OCI-LY7 (cell line): ENCODE data around the gene SUCNR1. TPM values are rescaled to one million over a fixed set of nuclear protein-coding genes. Genes with fewer than 3 reads are reported as not detected.

Experiments used
- BruUV-seq: library from RNA; stranded (reverse); fragments of 400-500 nt; replicated peaks from 2 replicates; lab custom pipeline; 2021; lab: Mats Ljungman, UMichigan
- CTCF ChIA-PET: fragments of 300-600 bp; sonication (Branson Sonifier 250); formaldehyde crosslinking; loops from one replicate; lab custom pipeline; 2022; ENCODE audit warnings: antibody characterized with exemption; ENCODE audit not compliant: unreplicated experiment; lab: Charles Lee
- POLR2A ChIA-PET: fragments of 300-600 bp; sonication (Branson Sonifier 250); formaldehyde crosslinking; loops from one replicate; lab custom pipeline; 2022; ENCODE audit warnings: antibody characterized with exemption; lab: Charles Lee
- DNase-seq: peaks from one replicate; pipeline ENCODE4 v3.0.0-alpha.2; 2015; ENCODE audit warnings: low spot score
- H2AFZ ChIP-seq: fragments of 200-600 bp; sonication (generic), shearing (Covaris generic); 2 replicates; pipeline ENCODE4 v1.6.1; 2014; ENCODE audit warnings: mild to moderate bottlenecking, antibody characterized with exemption, low read length, moderate library complexity
- H3K27ac ChIP-seq: fragments of 200-600 bp; sonication (generic); 2 replicates; pipeline ENCODE4 v1.5.1; 2014; ENCODE audit warnings: mixed run types, low read depth, mild to moderate bottlenecking, moderate library complexity, low read length, inconsistent platforms; ENCODE audit not compliant: poor library complexity, severe bottlenecking
- H3K36me3 ChIP-seq: fragments of 200-600 bp; sonication (generic); 2 replicates; pipeline ENCODE4 v1.6.1; 2014; ENCODE audit warnings: mild to moderate bottlenecking, antibody characterized with exemption, low read length, moderate library complexity, mixed read lengths; ENCODE audit not compliant: insufficient read depth
- H3K4me1 ChIP-seq: fragments of 200-600 bp; sonication (generic); 2 replicates; pipeline ENCODE4 v1.5.1; 2014; ENCODE audit warnings: mild to moderate bottlenecking, low read length; ENCODE audit not compliant: insufficient read depth, poor library complexity, severe bottlenecking
- H3K4me2 ChIP-seq: fragments of 200-600 bp; sonication (generic); 2 replicates; pipeline ENCODE4 v1.6.1; 2014; ENCODE audit warnings: mild to moderate bottlenecking, low read length
- H3K4me3 ChIP-seq: fragments of 200-600 bp; sonication (generic); 2 replicates; pipeline ENCODE4 v1.5.1; 2014; ENCODE audit warnings: mild to moderate bottlenecking, low read depth, low read length; ENCODE audit not compliant: poor library complexity, severe bottlenecking
- H3K79me2 ChIP-seq: fragments of 200-600 bp; sonication (generic); 2 replicates; pipeline ENCODE4 v1.6.1; 2016; ENCODE audit warnings: low read depth, mild to moderate bottlenecking, low read length, moderate library complexity, mixed read lengths; ENCODE audit not compliant: insufficient read depth
- H3K9me2 ChIP-seq: fragments of 200-600 bp; sonication (generic); 2 replicates; pipeline ENCODE4 v1.6.1; 2016; ENCODE audit warnings: mild to moderate bottlenecking, low read length, mixed read lengths; ENCODE audit not compliant: insufficient read depth
- H3K9me3 ChIP-seq: fragments of 200-600 bp; sonication (generic); 2 replicates; pipeline ENCODE4 v1.6.1; 2014; ENCODE audit warnings: mild to moderate bottlenecking, mixed run types, low read length, mixed read lengths
- H4K20me1 ChIP-seq: fragments of 200-600 bp; sonication (generic); 2 replicates; pipeline ENCODE4 v1.6.1; 2014; ENCODE audit warnings: mild to moderate bottlenecking, antibody characterized with exemption, low read length, moderate library complexity, mixed read lengths; ENCODE audit not compliant: insufficient read depth
- EZH2phosphoT487 ChIP-seq: fragments of 200-600 bp; sonication (generic); IDR thresholded peaks from 2 replicates; pipeline ENCODE4 v1.6.1; 2018; ENCODE audit warnings: low read depth, borderline replicate concordance, mild to moderate bottlenecking, mixed run types, antibody characterized with exemption, low read length, moderate library complexity, mixed read lengths
- intact Hi-C: fragments of 100-400 bp; cut with micrococcal nuclease; formaldehyde crosslinking; loops from one replicate; pipeline ENCODE4 v1.10.0; 2022; ENCODE audit not compliant: unreplicated experiment
- total RNA-seq, 2 experiments: library from RNA; depleted of rRNA in 1 of 2; stranded (reverse); fragments of >200 nt in 1 of 2; shearing (Covaris generic) in 1 of 2; gene quantifications; 2 replicates each; pipeline ENCODE4 v1.2.3, GENCODE V29; 2014 to 2022
- TF ChIP-seq, protein P1 (sequence below): fragments of 200-600 bp; sonication (generic); conservative IDR thresholded peaks from 2 replicates; pipeline ENCODE4 v1.5.1; 2014; ENCODE audit warnings: mild to moderate bottlenecking, antibody characterized with exemption, low read length, moderate library complexity, mixed read lengths

SUCNR1 gene
- total RNA-seq, 2 experiments from 2014 or later, result not detected

GRCh38 chr3:151919446-151919845, 46.0 kb downstream of the SUCNR1 start:
- intact Hi-C loops, result loop anchor here (5.0 to 10.0 kb wide), 3 partner anchors 82 to 485 kb away; partner anchors contain the start of gene IGSF10
- Histone ChIP-seq H3K4me2 (no peak overlapping the region), H2AFZ (no peak overlapping the region), H3K9me2 (no peaks in the 10 kb centered on the region), H3K4me3 (no peak overlapping the region), H3K27ac (no peak overlapping the region), H3K4me1 (no peaks in the 10 kb centered on the region), H4K20me1 (no peaks in the 10 kb centered on the region), H3K36me3 (no peaks in the 10 kb centered on the region), H3K79me2 (no peaks in the 10 kb centered on the region), H3K9me3 (no peaks in the 10 kb centered on the region)
- CTCF ChIA-PET, result no interaction called here
- no peak for DNase-seq
- no peak for TF ChIP-seq EZH2phosphoT487
- TF ChIP-seq, protein P1, sequence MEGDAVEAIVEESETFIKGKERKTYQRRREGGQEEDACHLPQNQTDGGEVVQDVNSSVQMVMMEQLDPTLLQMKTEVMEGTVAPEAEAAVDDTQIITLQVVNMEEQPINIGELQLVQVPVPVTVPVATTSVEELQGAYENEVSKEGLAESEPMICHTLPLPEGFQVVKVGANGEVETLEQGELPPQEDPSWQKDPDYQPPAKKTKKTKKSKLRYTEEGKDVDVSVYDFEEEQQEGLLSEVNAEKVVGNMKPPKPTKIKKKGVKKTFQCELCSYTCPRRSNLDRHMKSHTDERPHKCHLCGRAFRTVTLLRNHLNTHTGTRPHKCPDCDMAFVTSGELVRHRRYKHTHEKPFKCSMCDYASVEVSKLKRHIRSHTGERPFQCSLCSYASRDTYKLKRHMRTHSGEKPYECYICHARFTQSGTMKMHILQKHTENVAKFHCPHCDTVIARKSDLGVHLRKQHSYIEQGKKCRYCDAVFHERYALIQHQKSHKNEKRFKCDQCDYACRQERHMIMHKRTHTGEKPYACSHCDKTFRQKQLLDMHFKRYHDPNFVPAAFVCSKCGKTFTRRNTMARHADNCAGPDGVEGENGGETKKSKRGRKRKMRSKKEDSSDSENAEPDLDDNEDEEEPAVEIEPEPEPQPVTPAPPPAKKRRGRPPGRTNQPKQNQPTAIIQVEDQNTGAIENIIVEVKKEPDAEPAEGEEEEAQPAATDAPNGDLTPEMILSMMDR, result no peak
- POLR2A ChIA-PET, result interaction anchor here (0.5 to 1.3 kb wide), 5 partner anchors 11 to 630 kb away, joined by 3 to 5 read pairs (median 4); no protein-coding TSS in a partner anchor
- no TSS peak for BruUV-seq

GRCh38 chr3:151923901-151924300, 50.5 kb downstream of the SUCNR1 start:
- Histone ChIP-seq H2AFZ (no peak overlapping the region), H3K4me1 (no peaks in the 10 kb centered on the region), H3K79me2 (no peaks in the 10 kb centered on the region), H3K9me2 (no peaks in the 10 kb centered on the region), H3K4me3 (no peak overlapping the region), H3K9me3 (no peaks in the 10 kb centered on the region), H3K36me3 (no peaks in the 10 kb centered on the region), H3K27ac (no peak overlapping the region), H3K4me2 (no peak overlapping the region), H4K20me1 (no peaks in the 10 kb centered on the region)
- DNase-seq, result no peak
- CTCF ChIA-PET, result no interaction called here
- POLR2A ChIA-PET, result no interaction called here
- BruUV-seq, result no TSS peak
- TF ChIP-seq, protein P1, result no peak
- TF ChIP-seq EZH2phosphoT487, result no peak
- intact Hi-C loops, result no loop called here

DNA sequence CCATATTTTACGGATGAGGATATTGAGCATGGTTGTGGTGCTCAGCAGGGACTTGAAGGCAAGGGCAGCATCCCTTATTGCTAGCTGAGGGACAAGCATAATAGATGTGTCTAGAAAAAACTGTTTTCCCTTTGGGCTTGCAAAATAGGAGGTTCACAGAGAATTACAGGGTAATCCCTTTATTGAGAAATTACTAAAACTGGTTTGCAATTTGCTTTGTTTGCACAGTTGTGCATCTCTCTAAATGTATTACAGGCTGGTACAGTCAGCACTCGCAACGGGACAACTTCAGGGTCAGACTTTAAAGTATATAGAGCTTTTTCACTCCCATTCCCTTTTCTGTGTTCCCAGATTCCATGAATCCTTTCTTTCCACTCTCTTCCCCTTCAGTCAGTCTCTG, 51.3 kb downstream of the SUCNR1 start:
- Histone ChIP-seq H3K9me2 (no peaks in the 10 kb centered on the region), H4K20me1 (no peaks in the 10 kb centered on the region), H3K79me2 (no peaks in the 10 kb centered on the region), H3K27ac (no peak overlapping the region), H3K4me1 (no peaks in the 10 kb centered on the region), H3K9me3 (no peaks in the 10 kb centered on the region), H2AFZ (no peak overlapping the region), H3K4me3 (no peak overlapping the region), H3K4me2 (no peak overlapping the region), H3K36me3 (no peaks in the 10 kb centered on the region)
- no peak for TF ChIP-seq EZH2phosphoT487
- TF ChIP-seq, protein P1, result no peak
- no TSS peak for BruUV-seq
- intact Hi-C loops, result no loop called here
- ChIA-PET POLR2A (no interaction called here), CTCF (no interaction called here)
- no peak for DNase-seq
